ENCODE results near the gene REEP6. TPM values are rescaled to one million over a fixed set of nuclear protein-coding genes. Genes with fewer than 3 reads are reported as not detected.

Gene REEP6
- total RNA-seq, 1 donor from 2014 or later = 4.8 TPM

GRCh38 chr19:1509602-1510441 lies 18.8 kb downstream of the REEP6 start:
- no peaks in the 10 kb centered on the region for H3K9me3 ChIP-seq (ENCODE audit: low read depth)
- H3K4me3 ChIP-seq = no peak overlapping the region
- Mint-ChIP-seq H3K4me1 (peaks cover 19% of the 10 kb centered on the region), H3K4me3 (no peak overlapping the region), H3K9me3 (peaks cover 5% of the 10 kb centered on the region), H3K27ac (no peak overlapping the region), H3K36me3 (no peaks in the 10 kb centered on the region), H3K27me3 (ENCODE audit: insufficient read depth, low read depth) (peaks cover 26% of the 10 kb centered on the region)
- peaks cover 13% of the 10 kb centered on the region for H3K4me1 ChIP-seq
- no peak for DNase-seq (ENCODE audit: low spot score)
- no peak overlapping the region for H2AFZ ChIP-seq (replicated peaks)
- no peak overlapping the region for H3K27ac ChIP-seq
- H3K36me3 ChIP-seq = no peaks in the 10 kb centered on the region
- H3K79me2 ChIP-seq (ENCODE audit: low read depth) = no peaks in the 10 kb centered on the region
- H4K20me1 ChIP-seq (ENCODE audit: low read depth) = peaks cover 3% of the 10 kb centered on the region
- H3F3A ChIP-seq (ENCODE audit: low read depth) = peaks cover 38% of the 10 kb centered on the region
- peaks cover 63% of the 10 kb centered on the region for H3K27me3 ChIP-seq
- H3K4me2 ChIP-seq = peak overlapping the region; percentile 68
- H3K9ac ChIP-seq = no peak overlapping the region
- TF ChIP-seq, protein P1, sequence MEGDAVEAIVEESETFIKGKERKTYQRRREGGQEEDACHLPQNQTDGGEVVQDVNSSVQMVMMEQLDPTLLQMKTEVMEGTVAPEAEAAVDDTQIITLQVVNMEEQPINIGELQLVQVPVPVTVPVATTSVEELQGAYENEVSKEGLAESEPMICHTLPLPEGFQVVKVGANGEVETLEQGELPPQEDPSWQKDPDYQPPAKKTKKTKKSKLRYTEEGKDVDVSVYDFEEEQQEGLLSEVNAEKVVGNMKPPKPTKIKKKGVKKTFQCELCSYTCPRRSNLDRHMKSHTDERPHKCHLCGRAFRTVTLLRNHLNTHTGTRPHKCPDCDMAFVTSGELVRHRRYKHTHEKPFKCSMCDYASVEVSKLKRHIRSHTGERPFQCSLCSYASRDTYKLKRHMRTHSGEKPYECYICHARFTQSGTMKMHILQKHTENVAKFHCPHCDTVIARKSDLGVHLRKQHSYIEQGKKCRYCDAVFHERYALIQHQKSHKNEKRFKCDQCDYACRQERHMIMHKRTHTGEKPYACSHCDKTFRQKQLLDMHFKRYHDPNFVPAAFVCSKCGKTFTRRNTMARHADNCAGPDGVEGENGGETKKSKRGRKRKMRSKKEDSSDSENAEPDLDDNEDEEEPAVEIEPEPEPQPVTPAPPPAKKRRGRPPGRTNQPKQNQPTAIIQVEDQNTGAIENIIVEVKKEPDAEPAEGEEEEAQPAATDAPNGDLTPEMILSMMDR (IDR thresholded peaks at IDR 0.05) = no peak
- TF ChIP-seq EZH2 (IDR thresholded peaks at IDR 0.05) (no peak), EZH2phosphoT487 (IDR thresholded peaks at IDR 0.05) (no peak)

DNA sequence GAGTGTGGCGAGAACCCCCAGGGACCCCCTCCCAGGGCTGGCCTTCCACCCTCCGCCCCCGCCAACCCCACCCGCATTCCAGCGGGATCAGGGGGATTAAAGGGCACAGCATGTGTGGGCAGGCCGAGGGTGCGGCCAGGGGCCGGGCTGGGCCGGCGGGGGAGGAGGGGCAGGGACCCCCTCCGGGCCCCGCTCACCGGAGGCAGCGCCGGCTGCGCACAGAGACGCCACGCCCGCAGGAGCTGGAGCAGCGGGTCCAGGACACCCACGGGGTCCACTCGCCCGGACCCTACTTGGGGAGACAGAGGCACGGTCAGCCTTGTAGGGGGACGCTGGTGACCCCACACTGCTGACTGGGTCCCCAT lies 19.4 kb downstream of the REEP6 start:
- Mint-ChIP-seq H3K9me3 (peaks cover 2% of the 10 kb centered on the region), H3K27me3 (ENCODE audit: insufficient read depth, low read depth) (peaks cover 25% of the 10 kb centered on the region), H3K4me3 (no peak overlapping the region), H3K4me1 (peaks cover 18% of the 10 kb centered on the region), H3K36me3 (no peaks in the 10 kb centered on the region), H3K27ac (no peak overlapping the region)
- Histone ChIP-seq H2AFZ (replicated peaks) (no peak overlapping the region), H3K79me2 (ENCODE audit: low read depth) (no peaks in the 10 kb centered on the region), H3K4me1 (peaks cover 13% of the 10 kb centered on the region), H4K20me1 (ENCODE audit: low read depth) (peaks cover 3% of the 10 kb centered on the region), H3K36me3 (no peaks in the 10 kb centered on the region), H3K9me3 (ENCODE audit: low read depth) (no peaks in the 10 kb centered on the region), H3K27me3 (peaks cover 63% of the 10 kb centered on the region), H3K27ac (no peak overlapping the region), H3K9ac (no peak overlapping the region), H3K4me3 (peak overlapping the region; percentile 10), H3F3A (ENCODE audit: low read depth) (peaks cover 38% of the 10 kb centered on the region), H3K4me2 (peak overlapping the region; percentile 68)
- no peak for TF ChIP-seq EZH2 (IDR thresholded peaks at IDR 0.05)
- peak; percentile 65 for DNase-seq (ENCODE audit: low spot score)

DNA sequence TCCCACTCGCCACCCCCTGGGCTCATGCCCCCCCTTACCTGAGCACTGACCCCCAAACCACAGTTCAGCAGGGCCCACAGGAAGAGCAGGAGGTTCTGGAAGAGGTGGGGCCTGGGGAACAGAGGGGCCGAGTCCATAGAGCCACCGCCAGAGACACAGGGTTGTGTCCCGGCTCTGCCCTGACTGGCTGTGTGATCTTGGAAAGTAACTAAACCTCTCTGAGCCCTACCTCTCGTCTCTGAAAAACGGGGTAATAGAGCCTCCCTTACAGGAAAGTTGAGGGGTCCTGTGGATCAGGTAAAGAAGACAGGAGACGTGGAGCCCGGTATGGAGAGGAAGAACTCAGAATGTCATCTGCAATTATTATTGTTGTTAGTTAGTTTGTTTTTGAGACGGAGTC lies 19.8 kb downstream of the REEP6 start:
- DNase-seq (ENCODE audit: low spot score) = no peak
- peaks cover 63% of the 10 kb centered on the region for H3K27me3 ChIP-seq
- H3K4me1 ChIP-seq = peaks cover 13% of the 10 kb centered on the region
- peaks cover 3% of the 10 kb centered on the region for H4K20me1 ChIP-seq (ENCODE audit: low read depth)
- H3K4me2 ChIP-seq = peak overlapping the region; percentile 68
- H3K79me2 ChIP-seq (ENCODE audit: low read depth) = no peaks in the 10 kb centered on the region
- Mint-ChIP-seq H3K4me1 (peaks cover 18% of the 10 kb centered on the region), H3K27ac (no peak overlapping the region), H3K9me3 (peaks cover 2% of the 10 kb centered on the region), H3K36me3 (no peaks in the 10 kb centered on the region), H3K4me3 (peak overlapping the region; percentile 41), H3K27me3 (ENCODE audit: insufficient read depth, low read depth) (peaks cover 21% of the 10 kb centered on the region)
- TF ChIP-seq, protein P1 (IDR thresholded peaks at IDR 0.05) = no peak
- TF ChIP-seq EZH2phosphoT487 (IDR thresholded peaks at IDR 0.05) (no peak), EZH2 (IDR thresholded peaks at IDR 0.05) (no peak)
- no peaks in the 10 kb centered on the region for H3K9me3 ChIP-seq (ENCODE audit: low read depth)
- peak overlapping the region; percentile 10 for H3K4me3 ChIP-seq
- H3K36me3 ChIP-seq = no peaks in the 10 kb centered on the region
- peaks cover 38% of the 10 kb centered on the region for H3F3A ChIP-seq (ENCODE audit: low read depth)
- H2AFZ ChIP-seq (replicated peaks) = no peak overlapping the region
- no peak overlapping the region for H3K27ac ChIP-seq
- no peak overlapping the region for H3K9ac ChIP-seq
